Activated T-helper 17 cell treated with anti-CD3 and anti-CD28 coated beads, Interleukin-2, amount 50 U/mL, for 72 hours (primary cell): Measurements from ENCODE around the gene SNRPB2. TPM values are rescaled to one million over a fixed set of nuclear protein-coding genes. Genes with fewer than 3 reads are reported as not detected.
A peak's percentile ranks its signal among the peaks of the same experiment; 100 is the strongest.

Experiments used
- ATAC-seq: fragments of 150-1000 bp; cut with Tn5 transposase; replicated peaks from 2 replicates; pipeline ENCODE4 v1.10.0; 2021; ENCODE audit warnings: mild to moderate bottlenecking, moderate library complexity
- H3K27ac Mint-ChIP-seq: one replicate; pipeline ENCODE4 v1.8.0; 2022; ENCODE audit warnings: mixed read lengths
- H3K27me3 Mint-ChIP-seq: one replicate; pipeline ENCODE4 v1.8.0; 2022; ENCODE audit warnings: mixed read lengths
- H3K36me3 Mint-ChIP-seq: one replicate; pipeline ENCODE4 v1.8.0; 2022; ENCODE audit warnings: low read depth, mild to moderate bottlenecking, mixed read lengths
- H3K4me1 Mint-ChIP-seq: one replicate; pipeline ENCODE4 v1.8.0; 2022; ENCODE audit warnings: mixed read lengths
- H3K4me3 Mint-ChIP-seq: one replicate; pipeline ENCODE4 v1.8.0; 2022; ENCODE audit warnings: mild to moderate bottlenecking, mixed read lengths
- H3K9me3 Mint-ChIP-seq: one replicate; pipeline ENCODE4 v1.8.0; 2022; ENCODE audit warnings: mixed read lengths
- total RNA-seq, 2 donors: library from RNA; stranded (reverse); gene quantifications; one replicate each; pipeline ENCODE4 v1.2.3, GENCODE V29; 2022

SNRPB2 gene
- total RNA-seq: 100 to 1,000 TPM in 1 of 2 donors, 10 to 100 TPM in 1; 75.0 to 119 TPM

DNA sequence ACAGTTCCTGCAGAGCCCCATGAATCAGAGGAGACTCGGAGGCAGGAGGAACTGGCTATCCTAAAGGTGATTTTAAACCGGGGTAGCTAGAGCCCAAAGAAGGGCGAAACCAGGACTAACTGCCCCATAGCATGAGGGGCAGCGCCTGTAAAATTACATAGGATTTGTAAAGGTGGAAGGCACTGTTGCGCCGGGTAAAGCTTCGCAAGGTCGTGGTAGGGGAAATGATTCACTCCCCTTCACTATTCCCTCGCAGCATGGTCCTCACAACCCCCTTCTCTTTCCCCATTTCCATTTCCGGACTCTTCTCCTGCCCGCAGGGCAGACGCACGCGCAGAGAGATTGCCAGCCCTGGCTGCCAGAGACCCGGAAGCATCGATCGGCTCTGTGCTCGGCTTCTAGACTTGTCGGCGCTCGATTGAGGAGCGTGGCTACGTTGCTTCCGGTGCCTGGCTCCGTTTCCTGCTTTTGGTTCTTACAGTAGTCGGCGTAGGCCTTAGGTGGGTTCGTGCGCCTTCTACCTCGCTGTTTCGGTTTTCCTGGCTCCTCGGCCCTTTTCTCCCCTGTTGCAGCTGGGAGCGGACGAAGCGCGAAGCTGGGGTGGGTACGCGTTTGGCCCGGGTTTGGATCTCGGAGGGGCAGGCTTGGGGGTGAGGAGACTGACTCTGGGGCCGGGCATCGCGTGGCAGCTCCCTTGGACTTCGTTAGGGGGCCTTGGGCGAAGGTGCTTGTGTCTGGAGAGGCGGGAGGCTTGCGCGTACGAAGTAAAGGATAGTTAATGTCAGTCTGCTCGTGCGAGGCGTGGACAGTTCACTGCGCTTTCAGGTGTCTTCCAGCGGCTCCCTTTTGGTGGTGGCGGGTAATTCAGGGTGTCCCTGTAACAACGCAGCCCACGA is at the start of gene SNRPB2:
Gene SNRPB2 (plus strand): TSS at position 462 of the 896 bp plus-strand sequence. CDS start 1,677 bp downstream, outside the sequence.
- ATAC-seq: peak; percentile 91
- Mint-ChIP-seq H3K4me1 (peaks cover 33% of the 10 kb centered on the region), H3K9me3 (peaks cover 3% of the 10 kb centered on the region)

DNA sequence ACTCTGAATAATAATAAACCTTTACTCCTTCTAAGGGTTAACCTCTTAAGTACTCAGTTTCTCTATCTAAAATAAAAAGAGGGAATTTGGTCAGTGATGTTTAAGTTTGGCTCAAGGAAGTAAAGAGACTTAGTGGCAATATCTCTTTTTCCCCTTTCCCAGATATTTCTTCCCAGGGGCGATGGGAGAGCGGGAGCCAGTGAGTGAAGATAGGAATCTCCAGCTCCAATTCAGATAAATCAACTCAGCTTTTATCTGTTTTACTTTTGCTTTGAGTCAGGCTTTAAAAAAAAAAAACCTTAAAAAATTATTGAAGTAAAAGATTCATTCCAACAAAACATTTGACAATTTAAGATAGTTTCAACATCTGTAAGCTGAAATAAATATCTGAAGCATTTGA is 45.4 kb upstream of the SNRPB2 start:
- H3K4me3 Mint-ChIP-seq: no peak overlapping the region
- no peak for ATAC-seq
- peaks cover 6% of the 10 kb centered on the region for H3K27me3 Mint-ChIP-seq
- H3K27ac Mint-ChIP-seq: no peak overlapping the region
- H3K4me1 Mint-ChIP-seq: no peaks in the 10 kb centered on the region
- no peaks in the 10 kb centered on the region for H3K9me3 Mint-ChIP-seq
- no peaks in the 10 kb centered on the region for H3K36me3 Mint-ChIP-seq

More for the DNA sequence above, at the start of gene SNRPB2:
- peak within 1 kb of the TSS; percentile 100 for H3K27ac Mint-ChIP-seq
- H3K36me3 Mint-ChIP-seq: peaks cover 48% of the 10 kb centered on the region
- peaks cover 15% of the 10 kb centered on the region for H3K27me3 Mint-ChIP-seq
- peak within 1 kb of the TSS; percentile 99 for H3K4me3 Mint-ChIP-seq

DNA sequence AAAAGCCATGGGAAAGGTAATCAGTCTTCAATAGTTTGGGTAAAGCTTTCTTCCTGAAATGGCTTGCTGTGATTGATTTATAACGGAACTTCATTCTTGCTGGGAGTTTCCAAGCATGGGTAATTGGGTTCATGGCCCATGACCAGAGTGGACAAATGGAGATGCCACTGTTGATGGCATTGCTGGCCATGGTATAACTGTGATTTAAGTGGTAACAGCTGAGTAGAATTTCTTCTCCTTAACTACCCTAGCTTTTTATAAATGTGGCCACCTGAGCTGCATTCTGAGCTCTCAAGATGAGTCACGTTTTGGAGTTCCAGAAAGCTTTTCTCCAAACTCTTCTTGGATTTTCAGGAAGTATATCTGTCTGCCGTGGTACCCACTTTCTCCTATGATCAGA is 39.9 kb upstream of the SNRPB2 start:
- Mint-ChIP-seq H3K27ac (no peak overlapping the region), H3K27me3 (peaks cover 13% of the 10 kb centered on the region), H3K4me3 (no peak overlapping the region), H3K9me3 (no peaks in the 10 kb centered on the region), H3K4me1 (no peaks in the 10 kb centered on the region), H3K36me3 (no peaks in the 10 kb centered on the region)
- no peak for ATAC-seq

DNA sequence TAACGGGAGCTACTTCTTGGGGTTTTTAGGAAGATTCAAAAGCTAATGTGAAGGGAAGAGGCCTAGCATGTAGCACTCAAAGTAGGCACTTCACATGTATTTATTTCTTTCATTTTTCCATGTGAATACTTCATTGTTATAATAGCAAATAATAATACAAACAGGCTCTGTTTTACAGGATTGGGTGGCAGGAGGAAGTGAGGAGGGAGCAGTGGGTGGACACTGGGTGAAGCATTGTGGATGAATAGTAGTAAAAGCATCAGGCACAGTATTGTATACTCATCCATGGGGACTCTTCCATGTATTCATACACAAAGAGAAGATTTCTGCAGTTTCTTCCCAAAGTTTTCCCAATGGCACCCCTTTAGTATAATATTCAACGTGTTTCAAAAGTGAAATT is 38.4 kb upstream of the SNRPB2 start:
- no peaks in the 10 kb centered on the region for H3K4me1 Mint-ChIP-seq
- no peaks in the 10 kb centered on the region for H3K9me3 Mint-ChIP-seq
- ATAC-seq: no peak
- H3K36me3 Mint-ChIP-seq: no peaks in the 10 kb centered on the region
- peaks cover 19% of the 10 kb centered on the region for H3K27me3 Mint-ChIP-seq
- no peak overlapping the region for H3K4me3 Mint-ChIP-seq
- no peak overlapping the region for H3K27ac Mint-ChIP-seq

- Mint-ChIP-seq H3K4me3 (no peak overlapping the region), H3K27ac (no peak overlapping the region), H3K36me3 (no peaks in the 10 kb centered on the region), H3K9me3 (no peaks in the 10 kb centered on the region), H3K4me1 (no peaks in the 10 kb centered on the region), H3K27me3 (peaks cover 25% of the 10 kb centered on the region)
- no peak for ATAC-seq
These were observed 37.8 kb upstream of the SNRPB2 start for GRCh38 chr20:16692009-16692408.

- Mint-ChIP-seq H3K4me1 (no peaks in the 10 kb centered on the region), H3K27me3 (peaks cover 27% of the 10 kb centered on the region), H3K4me3 (no peak overlapping the region), H3K36me3 (no peaks in the 10 kb centered on the region), H3K9me3 (no peaks in the 10 kb centered on the region), H3K27ac (no peak overlapping the region)
- ATAC-seq: no peak
These were observed 37.4 kb upstream of the SNRPB2 start for GRCh38 chr20:16692442-16692841.

GRCh38 chr20:16693278-16693677 is 36.5 kb upstream of the SNRPB2 start:
- Mint-ChIP-seq H3K4me3 (no peak overlapping the region), H3K27ac (no peak overlapping the region), H3K36me3 (no peaks in the 10 kb centered on the region), H3K9me3 (no peaks in the 10 kb centered on the region), H3K27me3 (peaks cover 28% of the 10 kb centered on the region), H3K4me1 (no peaks in the 10 kb centered on the region)
- no peak for ATAC-seq

- H3K9me3 Mint-ChIP-seq: no peaks in the 10 kb centered on the region
These were observed 35.7 kb upstream of the SNRPB2 start for GRCh38 chr20:16694161-16694560.

DNA sequence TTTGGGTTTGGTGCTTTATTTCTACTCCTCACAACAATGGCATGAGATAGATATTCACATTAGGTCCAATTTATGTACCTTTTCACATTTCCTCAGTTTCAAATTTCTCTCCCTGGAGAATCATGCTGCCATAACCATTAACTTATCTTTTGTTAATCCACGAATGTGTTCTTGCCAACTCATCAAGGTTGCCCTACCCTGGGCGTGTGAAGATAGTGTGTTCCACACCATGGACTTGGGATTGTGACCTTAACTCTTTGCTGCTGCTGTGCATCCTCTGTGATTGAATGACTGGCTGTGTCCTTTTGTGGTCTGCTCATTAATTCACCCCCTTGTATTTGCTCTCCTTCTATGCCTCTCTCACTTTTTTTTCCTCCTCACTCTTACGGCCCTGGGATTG is 34.2 kb upstream of the SNRPB2 start:
- no peak for ATAC-seq
- Mint-ChIP-seq H3K4me1 (no peaks in the 10 kb centered on the region), H3K27ac (no peak overlapping the region), H3K4me3 (no peak overlapping the region), H3K9me3 (no peaks in the 10 kb centered on the region), H3K27me3 (peaks cover 26% of the 10 kb centered on the region), H3K36me3 (no peaks in the 10 kb centered on the region)

More at GRCh38 chr20:16694161-16694560, 35.7 kb upstream of the SNRPB2 start:
- no peaks in the 10 kb centered on the region for H3K36me3 Mint-ChIP-seq
- ATAC-seq: no peak
- no peak overlapping the region for H3K4me3 Mint-ChIP-seq
- no peaks in the 10 kb centered on the region for H3K4me1 Mint-ChIP-seq
- H3K27me3 Mint-ChIP-seq: peaks cover 26% of the 10 kb centered on the region
- no peak overlapping the region for H3K27ac Mint-ChIP-seq

GRCh38 chr20:16699293-16699692 is 30.5 kb upstream of the SNRPB2 start:
- Mint-ChIP-seq H3K36me3 (no peaks in the 10 kb centered on the region), H3K27me3 (peaks cover 23% of the 10 kb centered on the region), H3K4me3 (no peak overlapping the region), H3K27ac (no peak overlapping the region), H3K9me3 (no peaks in the 10 kb centered on the region), H3K4me1 (no peaks in the 10 kb centered on the region)
- no peak for ATAC-seq

DNA sequence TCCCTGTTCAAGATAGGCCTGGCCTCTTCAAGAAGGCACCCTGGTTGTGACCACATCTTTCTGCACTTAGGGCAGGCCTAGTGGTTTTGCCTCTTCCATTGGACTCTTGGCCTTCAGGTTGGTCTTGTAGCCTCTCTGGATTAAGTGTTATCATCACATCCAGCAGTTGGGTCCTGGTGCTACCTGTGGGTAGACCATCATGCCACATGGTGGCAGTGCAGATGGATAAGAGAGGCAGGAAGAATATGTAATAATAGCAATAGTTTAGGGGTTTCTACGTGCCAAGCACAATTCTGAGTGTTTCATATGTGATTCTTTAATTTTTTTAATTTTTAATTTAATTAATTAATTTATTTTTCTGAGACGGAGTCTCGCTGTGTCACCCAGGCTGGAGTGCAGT is 28.5 kb upstream of the SNRPB2 start:
- H3K4me1 Mint-ChIP-seq: no peaks in the 10 kb centered on the region
- no peak overlapping the region for H3K4me3 Mint-ChIP-seq
- no peak overlapping the region for H3K27ac Mint-ChIP-seq
- peaks cover 12% of the 10 kb centered on the region for H3K27me3 Mint-ChIP-seq
- H3K36me3 Mint-ChIP-seq: no peaks in the 10 kb centered on the region
- no peaks in the 10 kb centered on the region for H3K9me3 Mint-ChIP-seq
- ATAC-seq: no peak

- H3K4me1 Mint-ChIP-seq: peaks cover 10% of the 10 kb centered on the region
- H3K4me3 Mint-ChIP-seq: no peak overlapping the region
- H3K9me3 Mint-ChIP-seq: peaks cover 3% of the 10 kb centered on the region
- no peaks in the 10 kb centered on the region for H3K27me3 Mint-ChIP-seq
- no peak for ATAC-seq
- no peak overlapping the region for H3K27ac Mint-ChIP-seq
- H3K36me3 Mint-ChIP-seq: no peaks in the 10 kb centered on the region
These were observed 26.3 kb upstream of the SNRPB2 start for GRCh38 chr20:16703570-16703969.

GRCh38 chr20:16707674-16708073 is 22.2 kb upstream of the SNRPB2 start:
- no peaks in the 10 kb centered on the region for H3K36me3 Mint-ChIP-seq
- ATAC-seq: peak; percentile 53
- peaks cover 17% of the 10 kb centered on the region for H3K4me1 Mint-ChIP-seq
- no peak overlapping the region for H3K4me3 Mint-ChIP-seq
- H3K9me3 Mint-ChIP-seq: peaks cover 3% of the 10 kb centered on the region
- H3K27me3 Mint-ChIP-seq: no peaks in the 10 kb centered on the region
- H3K27ac Mint-ChIP-seq: no peak overlapping the region

DNA sequence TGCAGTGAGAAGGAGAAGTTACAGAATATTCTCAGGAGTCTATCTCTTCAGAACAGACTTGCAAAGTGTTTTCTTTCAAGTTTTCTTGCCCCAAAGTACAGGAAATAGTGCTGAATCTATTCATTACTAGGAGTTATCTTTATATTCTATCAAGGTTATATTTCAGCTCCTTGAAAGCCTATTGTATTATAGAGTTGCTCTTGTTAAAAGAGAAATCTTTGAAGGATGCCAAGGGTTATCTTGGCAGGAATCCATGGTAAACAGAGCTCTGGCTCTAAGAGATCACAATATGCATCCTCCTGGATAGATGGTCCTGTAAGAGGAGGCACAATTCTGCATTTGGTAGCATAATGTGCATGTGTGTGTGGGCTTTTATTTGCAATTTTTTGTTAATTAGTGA is 21.2 kb upstream of the SNRPB2 start:
- Mint-ChIP-seq H3K27ac (no peak overlapping the region), H3K27me3 (no peaks in the 10 kb centered on the region), H3K4me1 (peaks cover 17% of the 10 kb centered on the region), H3K4me3 (peak overlapping the region; percentile 36), H3K9me3 (peaks cover 3% of the 10 kb centered on the region), H3K36me3 (no peaks in the 10 kb centered on the region)
- no peak for ATAC-seq

GRCh38 chr20:16709017-16709416 is 20.8 kb upstream of the SNRPB2 start:
- H3K4me1 Mint-ChIP-seq: peaks cover 17% of the 10 kb centered on the region
- no peaks in the 10 kb centered on the region for H3K27me3 Mint-ChIP-seq
- ATAC-seq: peak; percentile 88
- peaks cover 3% of the 10 kb centered on the region for H3K9me3 Mint-ChIP-seq
- peak overlapping the region; percentile 36 for H3K4me3 Mint-ChIP-seq
- H3K36me3 Mint-ChIP-seq: no peaks in the 10 kb centered on the region
- H3K27ac Mint-ChIP-seq: no peak overlapping the region
